ENCODE data around the gene KIR2DL1.
"Not testable (repeated sequence)": the region's sequence is repeated elsewhere in the genome, so short reads cannot be mapped to it uniquely, and the experiment has no call there.

The KIR2DL1 gene

DNA sequence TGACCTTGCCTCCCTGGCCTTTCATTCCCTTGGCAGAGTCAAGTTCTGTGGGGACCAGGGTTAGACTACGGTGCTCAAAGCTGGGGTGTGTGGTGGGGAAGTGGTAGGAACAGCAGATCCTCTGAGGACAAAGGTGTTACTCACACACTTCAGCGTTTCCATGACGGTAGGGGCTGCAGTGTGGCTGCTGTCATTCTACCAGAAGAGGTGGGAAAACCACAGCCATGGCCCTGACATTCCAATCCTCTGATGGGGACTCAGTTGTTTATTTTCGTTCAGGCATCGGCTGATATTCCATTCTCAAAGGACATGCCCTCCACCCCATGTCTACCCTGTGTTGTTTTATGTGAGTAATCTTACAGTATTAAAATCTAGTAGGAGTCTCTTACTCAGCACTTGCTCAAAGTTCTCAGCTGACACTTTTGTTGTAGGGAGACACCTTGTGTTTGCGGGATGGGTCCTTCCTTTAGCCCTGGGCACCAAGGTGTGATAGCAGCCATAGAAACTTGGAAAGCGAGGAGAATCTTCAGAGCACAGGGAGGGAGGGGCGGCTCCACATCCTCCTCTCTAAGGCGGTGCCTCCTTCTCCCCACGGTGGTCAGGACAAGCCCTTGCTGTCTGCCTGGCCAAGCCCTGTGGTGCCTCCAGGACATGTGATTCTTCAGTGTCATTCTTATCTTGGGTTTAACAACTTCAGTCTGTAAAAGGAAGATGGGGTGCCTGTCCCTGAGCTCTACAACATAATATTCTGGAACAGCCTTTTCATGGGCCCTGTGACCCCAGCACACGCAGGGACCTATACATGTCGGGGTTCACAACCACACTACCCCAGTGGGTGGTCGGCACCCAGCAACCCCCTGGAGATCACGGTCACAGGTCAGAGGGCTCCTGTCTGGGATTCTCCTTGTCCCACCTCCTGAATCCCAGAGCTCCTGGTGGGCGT, 1.7 kb downstream of the KIR2DL1 start:
- not testable (repeated sequence) for DNase-seq (ENCODE audit: low read depth)

DNA sequence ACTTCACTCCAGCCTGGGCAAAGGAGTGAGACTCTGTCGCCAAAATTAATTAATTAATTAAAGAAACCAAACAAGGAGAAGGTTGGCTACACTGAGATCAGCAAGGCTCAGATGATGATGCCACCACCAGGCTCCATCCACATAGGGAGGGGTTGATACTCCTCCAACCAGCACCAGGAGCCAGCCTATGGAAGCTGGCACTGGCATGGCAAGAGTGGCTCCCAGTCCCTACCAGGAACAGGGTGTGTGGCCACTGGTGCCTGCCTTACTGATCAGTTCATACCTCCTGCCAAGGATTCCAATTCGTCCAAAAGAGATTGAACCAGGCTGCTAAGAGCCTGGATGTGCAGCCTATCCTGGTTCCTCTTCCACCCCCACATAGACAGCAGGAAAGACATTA, 3.1 kb downstream of the KIR2DL1 start:
- DNase-seq (ENCODE audit: low read depth), result not testable (repeated sequence)

DNA sequence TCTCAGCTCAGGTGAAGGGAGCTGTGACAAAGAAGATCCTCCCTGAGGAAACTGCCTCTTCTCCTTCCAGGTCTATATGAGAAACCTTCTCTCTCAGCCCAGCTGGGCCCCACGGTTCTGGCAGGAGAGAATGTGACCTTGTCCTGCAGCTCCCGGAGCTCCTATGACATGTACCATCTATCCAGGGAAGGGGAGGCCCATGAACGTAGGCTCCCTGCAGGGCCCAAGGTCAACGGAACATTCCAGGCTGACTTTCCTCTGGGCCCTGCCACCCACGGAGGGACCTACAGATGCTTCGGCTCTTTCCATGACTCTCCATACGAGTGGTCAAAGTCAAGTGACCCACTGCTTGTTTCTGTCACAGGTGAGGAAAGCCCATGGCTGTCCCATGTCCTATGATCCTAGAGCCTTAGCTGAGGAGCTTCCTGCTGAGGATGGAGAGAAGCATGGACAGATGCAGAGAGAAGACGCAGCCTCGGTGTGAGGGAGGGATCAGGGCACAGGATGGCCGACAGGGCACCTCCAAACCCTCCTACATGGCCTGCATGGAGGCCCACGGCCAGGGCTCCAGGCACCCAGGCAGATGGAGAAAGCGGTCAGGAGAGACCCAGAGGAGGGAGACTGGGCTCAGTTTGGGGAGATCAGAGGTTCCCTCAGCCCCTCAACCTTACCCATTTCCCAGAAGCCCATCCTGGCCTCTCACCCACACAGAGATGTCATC, 5.7 kb downstream of the KIR2DL1 start:
- not testable (repeated sequence) for DNase-seq (ENCODE audit: low read depth)

DNA sequence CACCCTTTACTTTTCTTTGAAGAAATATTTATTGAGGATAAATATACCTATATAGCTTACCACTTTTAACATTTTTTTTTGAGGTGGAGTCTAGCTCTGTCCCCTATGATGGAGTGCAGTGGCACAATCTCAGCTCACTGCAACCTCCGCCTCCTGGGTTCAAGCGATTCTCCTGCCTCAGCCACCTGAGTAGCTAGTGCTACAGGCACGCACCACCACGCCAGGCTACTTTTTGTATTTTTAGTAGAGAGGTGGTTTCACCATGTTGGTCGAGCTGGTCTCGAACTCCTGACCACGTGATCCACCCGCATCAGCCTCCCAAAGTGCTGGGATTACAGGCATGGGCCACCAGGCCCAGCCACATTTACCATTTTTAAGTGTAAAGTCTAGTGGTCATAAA, 6.2 kb downstream of the KIR2DL1 start:
- DNase-seq (ENCODE audit: low read depth), result not testable (repeated sequence)

DNA sequence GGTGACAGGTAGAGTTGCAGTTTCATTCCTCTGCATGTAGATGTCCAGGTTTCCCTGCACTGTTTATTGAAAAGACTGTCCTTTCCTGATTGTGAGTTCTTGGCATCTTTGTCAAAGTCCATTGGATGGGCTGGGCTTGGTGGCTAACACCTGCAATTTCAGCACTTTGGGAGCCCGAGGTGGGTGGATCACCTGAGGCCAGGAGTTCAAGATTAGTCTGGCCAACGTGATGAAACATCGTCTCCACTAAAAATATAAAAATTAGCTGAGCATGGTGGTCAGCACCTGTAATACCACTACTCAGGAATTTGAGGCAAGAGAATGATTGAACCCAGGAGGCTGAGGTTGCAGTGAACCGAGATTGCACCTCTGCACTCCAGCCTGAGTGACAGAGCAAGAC, 8.3 kb downstream of the KIR2DL1 start:
- not testable (repeated sequence) for DNase-seq (ENCODE audit: low read depth)

DNA sequence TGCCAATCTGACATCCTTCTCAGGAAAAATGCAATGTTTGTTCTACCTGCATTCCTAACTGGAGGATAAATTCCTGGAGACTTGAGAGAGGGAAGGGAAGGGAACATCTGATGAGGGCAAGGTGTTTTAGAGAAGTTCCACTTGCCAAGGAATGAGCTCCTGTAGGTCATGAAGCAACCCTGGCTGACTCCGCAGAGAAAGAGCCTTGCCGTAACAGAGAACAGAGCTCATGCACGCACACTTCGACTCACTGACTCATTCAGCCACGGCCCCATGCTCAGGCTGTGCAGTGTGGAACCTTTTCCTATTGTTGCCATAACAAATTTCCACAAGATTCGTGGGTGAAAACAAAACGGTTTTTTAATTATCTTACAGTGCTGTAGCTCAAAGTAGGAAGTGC, 9.3 kb downstream of the KIR2DL1 start:
- not testable (repeated sequence) for DNase-seq (ENCODE audit: low read depth)

DNA sequence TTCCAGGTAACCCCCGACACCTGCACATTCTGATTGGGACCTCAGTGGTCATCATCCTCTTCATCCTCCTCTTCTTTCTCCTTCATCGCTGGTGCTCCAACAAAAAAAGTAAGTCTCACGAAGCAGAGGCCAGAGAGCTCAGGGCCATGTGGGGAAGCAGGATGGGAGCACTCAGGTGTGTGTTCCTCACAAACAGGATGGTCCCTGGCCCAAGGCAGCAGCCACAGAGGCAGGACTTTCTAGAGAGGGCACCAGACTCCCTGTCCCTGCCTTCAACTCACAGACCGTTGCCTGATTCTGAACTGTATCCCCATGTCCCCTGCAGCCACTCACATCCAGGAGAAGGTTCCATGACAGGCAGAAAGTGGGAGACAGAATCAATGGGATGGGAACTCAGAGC, 13.3 kb downstream of the KIR2DL1 start:
- DNase-seq (ENCODE audit: low read depth), result not testable (repeated sequence)

DNA sequence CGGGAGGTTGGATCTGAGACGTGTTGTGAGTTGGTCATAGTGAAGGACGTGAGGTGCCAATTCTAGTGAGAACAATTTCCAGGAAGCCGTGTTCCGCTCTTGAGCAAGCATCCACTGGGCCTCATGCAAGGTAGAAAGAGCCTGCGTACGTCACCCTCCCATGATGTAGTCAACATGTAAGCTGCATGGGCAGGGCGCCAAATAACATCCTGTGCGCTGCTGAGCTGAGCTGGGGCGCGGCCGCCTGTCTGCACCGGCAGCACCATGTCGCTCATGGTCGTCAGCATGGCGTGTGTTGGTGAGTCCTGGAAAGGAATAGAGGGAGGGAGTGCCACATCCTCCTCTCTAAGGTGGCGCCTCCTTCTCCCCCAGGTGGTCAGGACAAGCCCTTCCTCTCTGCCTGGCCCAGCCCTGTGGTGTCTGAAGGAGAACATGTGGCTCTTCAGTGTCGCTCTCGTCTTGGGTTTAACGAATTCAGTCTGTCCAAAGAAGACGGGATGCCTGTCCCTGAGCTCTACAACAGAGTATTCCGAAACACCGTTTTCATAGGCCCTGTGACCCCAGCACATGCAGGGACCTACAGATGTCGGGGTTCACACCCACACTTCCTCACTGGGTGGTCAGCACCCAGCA, 16.6 kb downstream of the KIR2DL1 start:
- DNase-seq (ENCODE audit: low read depth), result not testable (repeated sequence)

DNA sequence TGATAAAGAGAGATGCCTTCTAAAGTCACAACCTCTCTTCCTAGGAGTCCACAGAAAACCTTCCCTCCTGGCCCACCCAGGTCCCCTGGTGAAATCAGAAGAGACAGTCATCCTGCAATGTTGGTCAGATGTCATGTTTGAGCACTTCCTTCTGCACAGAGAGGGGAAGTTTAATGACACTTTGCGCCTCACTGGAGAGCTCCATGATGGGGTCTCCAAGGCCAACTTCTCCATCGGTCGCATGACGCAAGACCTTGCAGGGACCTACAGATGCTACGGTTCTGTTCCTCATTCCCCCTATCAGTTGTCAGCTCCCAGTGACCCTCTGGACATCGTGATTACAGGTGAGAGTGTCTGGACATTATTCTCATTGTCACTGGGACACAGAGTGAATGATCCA, 18.6 kb downstream of the KIR2DL1 start:
- not testable (repeated sequence) for DNase-seq (ENCODE audit: low read depth)

DNA sequence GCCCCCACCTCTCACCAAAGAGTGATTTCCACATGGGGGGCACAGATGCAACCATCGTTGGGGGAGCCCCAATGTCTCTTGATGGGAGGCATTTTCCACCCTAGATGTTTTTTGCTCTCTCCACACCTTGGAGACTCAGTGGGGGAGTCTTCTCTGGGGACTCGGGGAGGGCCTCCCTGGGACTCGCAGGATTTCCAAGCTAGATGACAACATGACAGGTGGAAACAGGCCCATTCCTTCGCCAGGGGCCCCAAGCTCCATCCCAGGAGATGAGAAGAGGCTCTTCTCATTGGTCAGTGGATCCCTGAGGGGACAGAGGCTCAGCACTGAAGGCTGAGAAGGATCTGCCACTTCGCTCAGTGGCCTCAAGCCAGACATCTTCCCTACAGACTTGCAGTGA, 21.1 kb downstream of the KIR2DL1 start:
- no peak for DNase-seq (ENCODE audit: low read depth)

DNA sequence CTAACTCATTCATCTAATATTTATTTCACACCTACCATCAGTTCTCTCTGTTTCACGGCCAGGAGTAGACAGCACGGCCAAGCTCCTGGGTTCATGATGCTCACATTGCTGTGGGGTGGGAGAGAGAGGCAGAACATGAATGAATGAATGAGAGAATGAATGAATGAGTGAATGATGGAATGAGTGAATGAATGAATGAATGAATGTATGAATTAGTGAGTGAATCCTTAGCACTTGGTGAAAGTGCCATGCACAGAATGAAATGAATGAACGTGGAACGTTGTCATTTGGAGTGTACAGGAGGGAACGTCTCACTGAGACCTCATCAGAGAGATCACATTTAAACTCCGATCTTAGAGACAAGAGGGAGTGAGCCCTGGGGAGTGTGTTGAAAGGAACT, 21.9 kb downstream of the KIR2DL1 start:
- no peak for DNase-seq (ENCODE audit: low read depth)

DNA sequence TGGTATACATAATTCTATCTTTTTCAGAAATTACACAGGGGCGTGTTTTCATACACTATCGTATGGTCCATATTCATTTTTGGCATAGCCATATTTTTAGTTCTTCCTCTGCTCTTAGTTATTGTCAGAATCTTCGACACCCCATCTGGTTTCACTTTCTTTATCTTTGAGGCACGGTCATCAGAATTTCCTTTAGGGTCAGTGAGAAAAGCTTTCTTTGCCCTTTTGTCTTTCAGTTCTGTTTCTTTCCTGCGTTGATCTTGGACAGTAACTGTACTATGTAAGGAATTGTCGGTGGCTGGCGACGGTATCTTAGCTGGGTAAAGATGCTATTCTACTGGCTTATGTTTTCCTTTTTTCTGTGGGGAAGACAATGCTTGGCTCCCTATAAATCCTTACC, 23.2 kb downstream of the KIR2DL1 start:
- DNase-seq (ENCODE audit: low read depth), result no peak

DNA sequence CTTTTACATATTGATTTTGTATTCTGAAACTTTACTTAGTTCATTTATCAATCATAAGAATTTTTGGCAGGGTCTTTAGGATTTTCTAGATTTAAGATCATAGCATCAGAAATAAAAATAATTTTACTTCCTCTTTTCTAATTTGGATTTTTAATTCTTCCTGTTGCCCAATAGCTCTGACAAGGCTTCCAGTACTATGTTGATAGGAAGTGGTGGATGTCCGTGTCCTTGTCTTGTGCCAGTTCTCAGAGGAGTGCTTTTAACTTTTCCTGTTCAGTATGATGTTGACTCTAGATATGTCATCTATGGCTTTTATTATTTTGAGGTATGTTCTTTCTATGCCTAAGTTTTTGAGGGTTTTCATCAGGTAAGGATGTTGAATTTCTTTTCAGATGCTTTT, 26.2 kb downstream of the KIR2DL1 start:
- DNase-seq (ENCODE audit: low read depth), result no peak

DNA sequence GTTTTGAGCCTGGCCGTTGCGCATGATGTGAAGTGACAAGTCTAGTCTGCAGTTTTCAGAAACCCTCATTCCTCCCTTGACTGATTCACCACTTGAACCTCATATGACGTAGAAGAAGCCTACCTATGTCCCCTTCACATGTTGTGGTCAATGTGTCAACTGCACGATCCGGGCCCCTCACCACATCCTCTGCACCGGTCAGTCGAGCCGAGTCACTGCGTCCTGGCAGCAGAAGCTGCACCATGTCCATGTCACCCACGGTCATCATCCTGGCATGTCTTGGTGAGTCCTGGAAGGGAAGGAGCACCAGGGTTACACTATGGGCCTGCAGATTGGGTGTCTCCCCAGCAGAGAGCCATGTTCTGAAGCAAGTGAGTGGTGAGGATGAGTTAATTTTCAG, 33.8 kb downstream of the KIR2DL1 start, which contains the start of gene KIR2DL4:
Gene KIR2DL4 (plus strand): TSS at position 201 of the 400 bp plus-strand sequence. CDS start 42 bp downstream, at position 243.
- DNase-seq (ENCODE audit: low read depth), result no peak

DNA sequence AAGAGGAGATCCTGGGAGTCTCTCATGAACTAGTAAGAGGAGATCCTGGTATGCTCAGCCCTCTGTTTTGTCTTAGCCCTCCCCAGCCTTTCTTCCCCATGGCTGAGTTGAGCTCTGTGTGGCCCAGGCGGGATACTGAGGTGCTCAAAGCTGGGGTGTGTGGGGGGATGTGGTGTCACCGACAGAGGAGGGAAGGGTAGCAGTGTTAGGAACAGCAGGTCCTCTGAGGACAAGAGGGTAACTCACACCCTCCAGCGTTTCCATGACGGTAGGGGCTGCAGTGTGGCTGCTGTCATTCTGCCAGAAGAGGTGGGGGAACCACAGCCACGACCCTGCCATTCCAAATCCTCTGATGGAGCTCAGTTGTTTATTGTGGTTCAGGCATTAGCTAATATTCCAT, 34.5 kb downstream of the KIR2DL1 start:
- no peak for DNase-seq (ENCODE audit: low read depth)

DNA sequence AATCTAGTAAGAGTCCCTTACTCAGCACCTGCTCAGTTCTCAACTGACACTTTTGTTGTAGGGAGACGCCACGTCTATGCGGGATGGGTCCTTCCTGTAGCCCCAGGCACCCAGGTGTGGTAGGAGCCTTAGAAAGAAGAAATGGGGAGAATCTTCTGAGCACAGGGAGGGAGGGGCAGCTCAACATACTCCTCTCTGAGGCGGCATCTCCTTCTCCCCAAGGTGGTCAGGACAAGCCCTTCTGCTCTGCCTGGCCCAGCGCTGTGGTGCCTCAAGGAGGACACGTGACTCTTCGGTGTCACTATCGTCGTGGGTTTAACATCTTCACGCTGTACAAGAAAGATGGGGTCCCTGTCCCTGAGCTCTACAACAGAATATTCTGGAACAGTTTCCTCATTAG, 35.0 kb downstream of the KIR2DL1 start:
- DNase-seq (ENCODE audit: low read depth), result no peak

DNA sequence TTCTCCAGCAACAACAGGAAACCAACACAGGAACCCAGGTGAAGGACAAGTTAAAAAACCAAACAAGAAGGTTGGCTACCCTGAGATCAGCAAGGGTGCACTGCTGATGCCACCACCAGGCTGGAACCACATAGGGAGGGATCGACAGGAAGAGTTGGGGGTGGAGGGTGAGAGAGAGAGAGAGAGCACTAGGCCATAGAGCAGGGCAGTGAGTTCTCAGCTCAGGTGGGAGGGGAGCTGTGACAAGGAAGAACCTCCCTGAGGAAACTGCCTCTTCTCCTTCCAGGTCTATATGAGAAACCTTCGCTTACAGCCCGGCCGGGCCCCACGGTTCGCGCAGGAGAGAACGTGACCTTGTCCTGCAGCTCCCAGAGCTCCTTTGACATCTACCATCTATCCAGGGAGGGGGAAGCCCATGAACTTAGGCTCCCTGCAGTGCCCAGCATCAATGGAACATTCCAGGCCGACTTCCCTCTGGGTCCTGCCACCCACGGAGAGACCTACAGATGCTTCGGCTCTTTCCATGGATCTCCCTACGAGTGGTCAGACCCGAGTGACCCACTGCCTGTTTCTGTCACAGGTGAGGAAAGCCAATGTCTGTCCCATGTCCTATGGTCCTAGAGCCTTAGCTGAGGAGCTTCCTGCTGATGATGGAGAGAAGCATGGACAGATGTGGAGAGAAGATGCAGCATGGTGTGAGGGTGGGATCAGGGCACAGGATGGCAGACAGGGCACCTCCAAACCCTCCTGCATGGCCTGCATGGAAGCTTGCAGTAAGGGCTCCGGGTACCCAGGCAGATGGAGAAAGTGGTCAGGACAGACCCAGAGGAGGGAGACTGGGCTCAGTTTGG, 36.3 kb downstream of the KIR2DL1 start:
- no peak for DNase-seq (ENCODE audit: low read depth)

DNA sequence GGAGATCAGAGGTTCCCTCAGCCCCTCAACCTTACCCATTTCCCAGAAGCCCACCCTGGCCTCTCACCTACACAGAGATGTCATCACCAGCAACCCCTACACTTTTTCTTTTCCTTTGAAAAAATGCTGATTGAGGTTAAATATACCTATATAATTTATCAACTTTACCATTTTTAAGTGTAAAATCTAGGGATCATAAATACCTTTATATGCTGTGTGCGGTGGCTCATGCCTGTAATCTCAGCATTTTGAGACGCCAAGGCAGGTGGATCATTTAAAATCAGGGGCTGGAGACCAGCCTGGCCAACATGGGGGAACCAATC, 36.9 kb downstream of the KIR2DL1 start:
- no peak for DNase-seq (ENCODE audit: low read depth)

DNA sequence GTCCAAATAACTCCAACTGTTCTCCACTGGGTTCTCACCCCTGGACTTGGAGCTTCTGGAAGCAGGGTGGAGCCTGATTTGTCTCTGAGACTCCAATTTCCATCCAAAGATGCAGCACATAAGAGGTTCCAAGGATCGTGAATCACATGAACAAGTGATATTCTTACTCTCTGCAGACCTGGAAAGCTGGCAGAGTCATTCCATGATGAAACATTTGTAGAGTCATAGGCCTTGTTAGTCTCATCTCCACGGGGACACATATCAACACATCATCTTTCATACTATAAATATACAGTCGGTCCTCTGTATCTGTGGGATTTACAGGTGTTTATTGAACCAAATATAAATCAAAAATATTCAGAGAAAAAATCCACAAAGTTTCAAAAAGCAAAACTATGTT, 45.0 kb downstream of the KIR2DL1 start:
- not testable (repeated sequence) for DNase-seq (ENCODE audit: low read depth)

DNA sequence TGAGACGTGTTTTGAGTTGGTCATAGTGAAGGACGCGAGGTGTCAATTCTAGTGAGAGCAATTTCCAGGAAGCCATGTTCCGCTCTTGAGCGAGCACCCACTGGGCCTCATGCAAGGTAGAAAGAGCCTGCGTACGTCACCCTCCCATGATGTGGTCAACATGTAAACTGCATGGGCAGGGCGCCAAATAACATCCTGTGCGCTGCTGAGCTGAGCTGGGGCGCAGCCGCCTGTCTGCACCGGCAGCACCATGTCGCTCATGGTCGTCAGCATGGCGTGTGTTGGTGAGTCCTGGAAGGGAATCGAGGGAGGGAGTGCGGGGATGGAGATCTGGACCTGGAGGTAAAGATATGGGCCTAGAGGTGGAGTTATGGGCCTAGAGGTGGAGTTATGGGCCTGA, 46.7 kb downstream of the KIR2DL1 start, which contains the start of gene KIR3DL1:
Gene KIR3DL1 (plus strand): TSS at position 218 of the 400 bp plus-strand sequence.
- not testable (repeated sequence) for DNase-seq (ENCODE audit: low read depth)

DNA sequence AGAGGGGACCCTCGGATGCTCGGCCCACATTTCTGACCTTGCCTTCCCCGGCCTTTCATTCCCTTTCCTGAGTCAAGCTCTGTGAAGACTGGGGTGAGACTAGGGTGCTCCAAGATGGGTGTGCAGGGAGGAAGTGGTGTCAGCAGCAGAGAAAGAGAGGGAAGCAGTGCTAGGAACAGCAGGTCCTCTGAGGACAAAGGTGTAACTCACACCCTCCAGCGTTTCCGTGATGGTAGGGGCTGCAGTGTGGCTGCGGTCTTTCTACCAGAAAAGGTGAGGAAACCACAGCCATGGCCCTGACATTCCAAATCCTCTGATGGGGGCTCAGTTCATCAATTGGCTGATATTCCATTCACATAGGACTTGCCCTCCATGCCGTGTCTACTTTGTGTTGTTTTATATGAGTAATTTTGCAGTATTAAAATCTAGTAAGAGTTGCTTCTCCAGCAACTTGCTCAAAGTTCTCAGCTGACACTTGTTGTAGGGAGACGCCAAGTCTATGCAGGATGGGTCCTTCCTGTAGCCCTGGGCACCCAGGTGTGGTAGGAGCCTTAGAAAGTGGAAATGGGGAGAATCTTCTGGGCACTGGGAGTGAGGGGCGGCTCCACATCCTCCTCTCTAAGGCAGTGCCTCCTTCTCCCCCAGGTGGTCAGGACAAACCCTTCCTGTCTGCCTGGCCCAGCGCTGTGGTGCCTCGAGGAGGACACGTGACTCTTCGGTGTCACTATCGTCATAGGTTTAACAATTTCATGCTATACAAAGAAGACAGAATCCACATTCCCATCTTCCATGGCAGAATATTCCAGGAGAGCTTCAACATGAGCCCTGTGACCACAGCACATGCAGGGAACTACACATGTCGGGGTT, 48.3 kb downstream of the KIR2DL1 start:
- no peak for DNase-seq (ENCODE audit: low read depth)

Measured in iris pigment epithelial cell (primary cell).